Measurements from ENCODE around the gene CRISPLD2.

DNA sequence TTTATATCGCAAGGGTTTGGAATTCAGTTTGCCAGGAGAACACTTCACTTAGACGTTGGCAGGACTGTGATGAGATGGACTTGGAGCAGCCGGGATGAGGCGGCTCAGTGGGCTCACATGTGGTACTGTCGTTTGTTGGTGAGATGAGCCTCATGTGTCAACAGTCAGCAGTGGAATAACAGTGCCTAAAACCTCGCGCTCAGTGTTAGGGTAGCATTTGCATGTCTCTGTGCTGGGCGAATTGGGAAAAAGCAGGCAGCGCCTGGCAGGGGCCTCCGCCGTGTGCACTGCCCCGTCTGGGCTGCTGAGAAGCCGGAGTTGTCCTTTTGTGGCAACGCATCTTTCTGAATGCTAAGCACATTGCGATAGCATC, 49.7 kb downstream of the CRISPLD2 start:
- TF ChIP-seq, protein P1, sequence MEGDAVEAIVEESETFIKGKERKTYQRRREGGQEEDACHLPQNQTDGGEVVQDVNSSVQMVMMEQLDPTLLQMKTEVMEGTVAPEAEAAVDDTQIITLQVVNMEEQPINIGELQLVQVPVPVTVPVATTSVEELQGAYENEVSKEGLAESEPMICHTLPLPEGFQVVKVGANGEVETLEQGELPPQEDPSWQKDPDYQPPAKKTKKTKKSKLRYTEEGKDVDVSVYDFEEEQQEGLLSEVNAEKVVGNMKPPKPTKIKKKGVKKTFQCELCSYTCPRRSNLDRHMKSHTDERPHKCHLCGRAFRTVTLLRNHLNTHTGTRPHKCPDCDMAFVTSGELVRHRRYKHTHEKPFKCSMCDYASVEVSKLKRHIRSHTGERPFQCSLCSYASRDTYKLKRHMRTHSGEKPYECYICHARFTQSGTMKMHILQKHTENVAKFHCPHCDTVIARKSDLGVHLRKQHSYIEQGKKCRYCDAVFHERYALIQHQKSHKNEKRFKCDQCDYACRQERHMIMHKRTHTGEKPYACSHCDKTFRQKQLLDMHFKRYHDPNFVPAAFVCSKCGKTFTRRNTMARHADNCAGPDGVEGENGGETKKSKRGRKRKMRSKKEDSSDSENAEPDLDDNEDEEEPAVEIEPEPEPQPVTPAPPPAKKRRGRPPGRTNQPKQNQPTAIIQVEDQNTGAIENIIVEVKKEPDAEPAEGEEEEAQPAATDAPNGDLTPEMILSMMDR (conservative IDR thresholded peaks at IDR 0.05 in 1 of 2, IDR thresholded peaks at IDR 0.05 in 1 of 2; ENCODE audit: low read depth in 1 of 2, low read length in 2 of 2) = no peak
- TF ChIP-seq EZH2 (IDR thresholded peaks at IDR 0.05; ENCODE audit: low read length, missing control alignments) = no peak
